Activated B cell treated with CpG ODN at 0.5 μM for 24 hours (primary cell): ENCODE data around the gene FMNL2. TPM values are rescaled to one million over a fixed set of nuclear protein-coding genes. Genes with fewer than 3 reads are reported as not detected.

Source experiments
- ATAC-seq: fragments of 200-7000 bp; cut with Tn5 transposase; one replicate; pipeline ENCODE4 v1.10.0; 2021; ENCODE audit warnings: low read depth, mild to moderate bottlenecking, moderate library complexity
- CTCF ChIA-PET: fragments of 350-600 bp; sonication (Branson Sonifier 250); formaldehyde crosslinking; loops from one replicate; lab custom pipeline; 2021; ENCODE audit warnings: antibody characterized with exemption; lab: Charles Lee
- POLR2A ChIA-PET: fragments of 350-600 bp; sonication (Branson Sonifier 250); formaldehyde crosslinking; loops from one replicate; lab custom pipeline; 2021; ENCODE audit warnings: antibody characterized with exemption; lab: Charles Lee
- DNase-seq: peaks from one replicate; pipeline ENCODE4 v3.0.0; 2022
- H3K27ac Mint-ChIP-seq: one replicate; pipeline ENCODE4 v1.8.0; 2020; ENCODE audit warnings: mixed read lengths
- H3K27me3 Mint-ChIP-seq: one replicate; pipeline ENCODE4 v1.8.0; 2021; ENCODE audit warnings: mixed read lengths
- H3K36me3 Mint-ChIP-seq: one replicate; pipeline ENCODE4 v1.8.0; 2021; ENCODE audit warnings: low read depth, mixed read lengths
- H3K4me1 Mint-ChIP-seq: one replicate; pipeline ENCODE4 v1.8.0; 2021; ENCODE audit warnings: mixed read lengths
- H3K4me3 Mint-ChIP-seq: one replicate; pipeline ENCODE4 v1.8.0; 2020; ENCODE audit warnings: mild to moderate bottlenecking, mixed read lengths
- H3K9me3 Mint-ChIP-seq: one replicate; pipeline ENCODE4 v1.8.0; 2020; ENCODE audit warnings: mixed read lengths
- intact Hi-C: fragments of 100-400 bp; cut with micrococcal nuclease; formaldehyde crosslinking; loops from one replicate; pipeline ENCODE4 v1.15.1; 2024
- total RNA-seq: library from RNA; stranded (reverse); gene quantifications from 2 replicates; pipeline ENCODE4 v1.2.3, GENCODE V29; 2022
- TF ChIP-seq, protein P1 (sequence below): fragments of 200-600 bp; IDR thresholded peaks from one replicate; pipeline ENCODE4 v1.8.0; 2022; ENCODE audit warnings: antibody characterized with exemption, mild to moderate bottlenecking

Gene FMNL2
- total RNA-seq, 1 donor from 2014 or later = 4.0 TPM

DNA sequence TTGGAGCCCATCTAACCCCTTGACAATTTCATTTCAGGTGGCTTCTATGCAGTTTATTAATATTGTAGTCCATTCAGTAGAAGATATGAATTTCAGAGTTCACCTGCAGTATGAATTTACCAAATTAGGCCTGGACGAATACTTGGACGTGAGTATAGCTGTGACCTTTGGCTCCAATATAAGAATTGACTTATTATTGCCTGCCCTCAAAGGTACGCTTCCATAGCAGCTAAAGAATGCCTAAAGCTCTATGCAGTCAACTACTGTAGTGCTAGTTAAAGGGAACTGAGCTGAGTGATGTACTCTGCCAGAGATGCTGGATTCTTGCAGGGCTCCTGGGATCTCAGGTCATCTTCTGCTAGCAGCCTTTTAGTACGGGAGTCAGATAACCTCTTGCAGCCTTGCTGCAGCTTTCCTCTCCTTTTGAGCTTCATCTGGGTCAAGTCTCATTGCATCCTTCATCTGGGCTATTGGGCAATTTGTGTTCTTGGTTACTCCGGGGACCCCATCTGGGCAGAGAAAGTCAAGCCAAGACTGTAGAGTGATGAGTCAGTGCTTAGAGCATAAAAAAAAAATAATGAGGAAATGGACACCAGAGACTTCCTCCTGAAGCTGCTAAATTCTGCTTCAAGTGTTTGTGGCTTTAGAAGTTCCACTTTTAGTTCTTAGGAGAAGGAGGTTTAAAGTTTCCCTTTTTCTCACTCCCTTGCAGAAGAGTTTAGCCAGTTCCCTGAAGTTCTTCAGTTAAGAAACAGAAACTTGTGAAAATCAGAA lies 276.7 kb downstream of the FMNL2 start:
- CTCF ChIA-PET = interaction anchor here (1.0 to 2.7 kb wide), 2 partner anchors 23 kb away, joined by 3 to 12 read pairs; no protein-coding TSS in a partner anchor
- intact Hi-C loops = loop anchor here (1.0 to 5.0 kb wide), 4 partner anchors 17 to 144 kb away; no protein-coding TSS in a partner anchor
- H3K27me3 Mint-ChIP-seq = no peaks in the 10 kb centered on the region
- H3K27ac Mint-ChIP-seq = peak overlapping the region; percentile 26
- no peaks in the 10 kb centered on the region for H3K9me3 Mint-ChIP-seq
- no peaks in the 10 kb centered on the region for H3K36me3 Mint-ChIP-seq
- ATAC-seq = peak; percentile 86
- TF ChIP-seq, protein P1, sequence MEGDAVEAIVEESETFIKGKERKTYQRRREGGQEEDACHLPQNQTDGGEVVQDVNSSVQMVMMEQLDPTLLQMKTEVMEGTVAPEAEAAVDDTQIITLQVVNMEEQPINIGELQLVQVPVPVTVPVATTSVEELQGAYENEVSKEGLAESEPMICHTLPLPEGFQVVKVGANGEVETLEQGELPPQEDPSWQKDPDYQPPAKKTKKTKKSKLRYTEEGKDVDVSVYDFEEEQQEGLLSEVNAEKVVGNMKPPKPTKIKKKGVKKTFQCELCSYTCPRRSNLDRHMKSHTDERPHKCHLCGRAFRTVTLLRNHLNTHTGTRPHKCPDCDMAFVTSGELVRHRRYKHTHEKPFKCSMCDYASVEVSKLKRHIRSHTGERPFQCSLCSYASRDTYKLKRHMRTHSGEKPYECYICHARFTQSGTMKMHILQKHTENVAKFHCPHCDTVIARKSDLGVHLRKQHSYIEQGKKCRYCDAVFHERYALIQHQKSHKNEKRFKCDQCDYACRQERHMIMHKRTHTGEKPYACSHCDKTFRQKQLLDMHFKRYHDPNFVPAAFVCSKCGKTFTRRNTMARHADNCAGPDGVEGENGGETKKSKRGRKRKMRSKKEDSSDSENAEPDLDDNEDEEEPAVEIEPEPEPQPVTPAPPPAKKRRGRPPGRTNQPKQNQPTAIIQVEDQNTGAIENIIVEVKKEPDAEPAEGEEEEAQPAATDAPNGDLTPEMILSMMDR = no peak
- POLR2A ChIA-PET = interaction anchor here (1.0 kb wide), 1 partner anchor 106 kb away, joined by 4 read pairs; the partner anchor contains the start of genes ARL6IP6 and PRPF40A
- DNase-seq = peak; percentile 15
- peak overlapping the region; percentile 63 for H3K4me3 Mint-ChIP-seq
- peaks cover 28% of the 10 kb centered on the region for H3K4me1 Mint-ChIP-seq

DNA sequence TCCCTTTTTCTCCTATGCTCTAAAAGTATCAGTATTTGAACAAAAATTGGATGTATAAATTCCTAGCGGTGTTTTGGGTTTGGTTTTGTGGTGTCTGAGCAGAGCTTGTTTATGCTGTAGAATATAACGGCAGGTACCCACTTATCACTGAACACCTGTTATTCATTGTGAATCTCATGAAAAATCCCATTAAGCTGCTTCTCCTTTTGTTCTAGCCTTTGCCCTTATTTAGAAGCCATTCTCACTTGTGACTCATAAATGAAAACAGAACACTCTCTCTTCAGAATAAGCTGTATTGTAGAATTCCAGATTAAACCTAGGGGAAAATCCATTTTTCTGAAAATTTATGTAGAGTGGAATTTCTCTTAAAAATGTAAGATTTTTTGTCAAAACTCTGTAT lies 278.3 kb downstream of the FMNL2 start:
- Mint-ChIP-seq H3K4me3 (no peak overlapping the region), H3K36me3 (peaks cover 2% of the 10 kb centered on the region), H3K9me3 (no peaks in the 10 kb centered on the region), H3K27ac (peak overlapping the region; percentile 24), H3K27me3 (no peaks in the 10 kb centered on the region), H3K4me1 (peaks cover 28% of the 10 kb centered on the region)
- CTCF ChIA-PET = interaction anchor here (2.7 kb wide), 1 partner anchor 22 kb away, joined by 12 read pairs; no protein-coding TSS in a partner anchor
- POLR2A ChIA-PET = no interaction called here
- ATAC-seq (no peak), DNase-seq (no peak)
- intact Hi-C loops = loop anchor here (2.0 to 5.0 kb wide), 3 partner anchors 18 to 146 kb away; no protein-coding TSS in a partner anchor
- TF ChIP-seq, protein P1 = no peak

DNA sequence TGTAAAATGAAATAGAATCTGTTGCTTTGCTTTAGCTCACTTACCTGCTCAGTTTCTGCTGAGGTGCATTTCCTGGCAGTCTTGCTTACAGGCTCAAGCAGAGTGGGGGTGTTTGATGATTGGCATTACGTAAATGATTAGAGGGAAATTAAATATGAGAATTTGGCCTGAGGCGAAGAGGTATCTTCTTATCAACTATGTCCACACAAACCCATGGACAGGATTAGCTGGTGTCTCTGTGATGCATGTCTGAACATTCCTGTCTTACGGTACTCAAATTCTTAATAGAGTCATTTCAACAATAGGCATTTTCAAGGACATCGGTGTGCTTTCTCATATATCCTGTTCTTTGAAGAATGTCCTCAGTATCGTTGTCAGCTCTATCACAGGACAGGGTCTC lies 280.2 kb downstream of the FMNL2 start:
- H3K4me1 Mint-ChIP-seq = peaks cover 28% of the 10 kb centered on the region
- H3K9me3 Mint-ChIP-seq = no peaks in the 10 kb centered on the region
- intact Hi-C loops = no loop called here
- H3K27me3 Mint-ChIP-seq = no peaks in the 10 kb centered on the region
- no peak overlapping the region for H3K4me3 Mint-ChIP-seq
- DNase-seq (no peak), ATAC-seq (no peak)
- H3K27ac Mint-ChIP-seq = no peak overlapping the region
- ChIA-PET POLR2A (no interaction called here), CTCF (interaction anchor here (0.9 kb wide), 1 partner anchor 20 kb away, joined by 4 read pairs; no protein-coding TSS in a partner anchor)
- H3K36me3 Mint-ChIP-seq = peaks cover 2% of the 10 kb centered on the region
- TF ChIP-seq, protein P1 = no peak

DNA sequence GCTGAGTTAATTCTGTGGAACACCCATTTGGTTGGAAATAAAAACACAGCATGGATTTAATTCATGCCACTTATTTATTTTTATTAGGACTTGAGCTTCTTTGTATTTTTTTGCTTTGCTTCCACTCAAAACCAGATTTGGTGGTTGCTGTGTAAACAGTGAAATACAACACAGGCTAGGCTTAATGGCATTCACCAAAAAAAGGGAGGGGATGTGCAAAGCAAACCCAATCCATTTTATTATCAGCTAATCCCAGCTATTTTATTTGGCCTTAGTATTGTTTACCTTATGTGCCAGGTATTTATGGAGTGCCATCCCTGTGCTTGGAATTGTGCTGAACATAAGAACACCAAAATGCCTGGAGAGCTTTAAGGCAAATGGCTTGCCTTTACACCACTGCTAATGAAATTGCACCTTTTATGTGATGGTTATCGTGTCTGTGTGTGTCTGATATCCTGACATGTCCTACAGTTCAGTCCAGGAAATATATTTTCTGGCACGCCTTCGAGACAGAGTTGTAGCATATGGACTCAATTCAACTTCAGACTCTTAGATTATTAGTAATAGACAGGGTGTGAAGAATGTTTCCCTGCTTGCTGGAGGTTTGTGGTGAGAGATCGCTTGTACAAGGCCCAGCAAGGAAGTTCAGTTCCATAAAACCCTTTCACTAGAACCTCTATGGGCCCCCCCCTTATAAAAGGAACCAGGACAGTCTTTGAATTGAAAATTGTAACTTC lies 282.6 kb downstream of the FMNL2 start:
- Mint-ChIP-seq H3K27me3 (no peaks in the 10 kb centered on the region), H3K9me3 (no peaks in the 10 kb centered on the region), H3K4me1 (peaks cover 15% of the 10 kb centered on the region), H3K4me3 (no peak overlapping the region), H3K36me3 (peaks cover 2% of the 10 kb centered on the region), H3K27ac (no peak overlapping the region)
- CTCF ChIA-PET = interaction anchor here (0.8 kb wide), 1 partner anchor 585 kb away, joined by 3 read pairs; no protein-coding TSS in a partner anchor
- intact Hi-C loops = no loop called here
- POLR2A ChIA-PET = no interaction called here
- TF ChIP-seq, protein P1 = no peak
- DNase-seq (no peak), ATAC-seq (no peak)
